HG02840 (cell line): ENCODE data around the gene FBXL7.

Experiments used
- ATAC-seq: cut with Tn5 transposase; IDR thresholded peaks from one replicate; pipeline ENCODE4 v1.9.1; 2021; ENCODE audit warnings: mild to moderate bottlenecking, moderate library complexity, moderate number of reproducible peaks; ENCODE audit not compliant: unreplicated experiment, low FRiP score

FBXL7 gene

GRCh38 chr5:15535938-15536337 is 36.0 kb downstream of the FBXL7 start:
- ATAC-seq, result no peak

- no peak for ATAC-seq
These were observed 38.5 kb downstream of the FBXL7 start for GRCh38 chr5:15538516-15538915.

GRCh38 chr5:15539951-15540350 is 40.0 kb downstream of the FBXL7 start:
- no peak for ATAC-seq

- no peak for ATAC-seq
These were observed 44.1 kb downstream of the FBXL7 start for GRCh38 chr5:15544039-15544438.

GRCh38 chr5:15545082-15545481 is 45.1 kb downstream of the FBXL7 start:
- ATAC-seq, result no peak

DNA sequence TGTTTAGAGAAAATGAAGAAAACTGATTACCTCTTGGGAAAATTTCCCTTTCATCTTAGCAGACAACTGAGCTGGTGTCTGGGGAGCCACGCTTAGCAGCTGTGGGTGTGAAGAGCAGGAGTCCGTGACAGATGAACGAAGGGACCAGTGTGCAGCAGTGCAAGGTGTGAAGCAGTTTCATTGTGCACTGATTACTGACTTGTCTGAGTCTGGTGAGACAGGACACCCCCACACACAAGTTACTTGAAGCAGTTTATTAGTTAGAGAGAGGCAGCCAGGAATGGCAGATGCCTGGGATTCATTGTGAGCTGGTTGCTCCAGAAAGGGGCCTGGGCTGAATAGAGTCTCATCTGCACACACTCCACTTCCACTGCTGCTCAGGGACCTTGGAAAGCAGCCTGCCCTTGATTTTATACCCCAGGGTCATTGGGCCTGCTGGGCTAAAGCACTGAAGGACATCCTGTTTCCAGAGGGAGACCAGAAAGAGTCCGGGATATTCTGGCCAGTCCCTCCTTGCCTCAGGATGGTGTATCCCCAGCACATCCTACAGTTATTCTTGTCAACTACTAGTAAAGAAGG is 47.4 kb downstream of the FBXL7 start:
- ATAC-seq, result no peak

DNA sequence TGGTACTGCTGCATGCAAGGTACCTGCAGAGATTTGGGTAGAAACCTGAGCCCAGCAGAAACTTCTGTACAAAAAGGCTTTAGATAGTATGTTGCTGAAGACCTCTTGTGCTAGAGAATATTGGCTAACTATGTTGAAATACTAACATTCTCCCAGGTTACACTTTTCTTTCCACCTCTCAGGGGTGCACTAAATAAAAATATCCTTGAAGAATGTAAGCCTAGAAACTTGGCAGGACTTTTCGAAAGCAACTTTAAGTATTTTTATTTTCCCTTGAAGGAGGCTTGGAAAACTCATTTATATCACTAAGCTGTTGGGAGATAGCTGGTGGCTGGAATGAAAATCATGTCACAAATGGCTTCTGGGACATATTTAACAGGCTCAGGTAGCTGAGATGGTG is 50.0 kb downstream of the FBXL7 start:
- ATAC-seq, result no peak

GRCh38 chr5:15550502-15551112 is 50.6 kb downstream of the FBXL7 start:
- no peak for ATAC-seq

DNA sequence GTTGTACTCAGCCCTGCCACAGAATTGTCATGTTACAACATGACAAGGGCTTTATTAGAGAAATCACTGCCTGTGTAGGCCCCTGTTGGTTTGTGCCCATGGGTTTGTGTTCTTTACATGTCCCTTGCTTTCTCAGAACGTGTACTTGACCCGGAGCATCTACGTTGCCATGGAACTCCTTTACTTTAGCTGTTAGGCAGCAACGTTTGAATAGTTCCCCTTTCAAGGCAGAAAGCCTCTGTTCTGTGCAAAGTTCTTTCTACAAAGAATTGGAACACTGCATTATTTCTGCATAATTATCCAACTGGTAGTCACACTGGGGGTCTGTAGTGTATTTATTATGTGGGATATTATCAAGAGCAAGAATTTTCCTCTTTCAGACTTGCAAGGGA is 51.1 kb downstream of the FBXL7 start:
- ATAC-seq, result no peak

- no peak for ATAC-seq
These were observed 54.6 kb downstream of the FBXL7 start for GRCh38 chr5:15554542-15554941.

DNA sequence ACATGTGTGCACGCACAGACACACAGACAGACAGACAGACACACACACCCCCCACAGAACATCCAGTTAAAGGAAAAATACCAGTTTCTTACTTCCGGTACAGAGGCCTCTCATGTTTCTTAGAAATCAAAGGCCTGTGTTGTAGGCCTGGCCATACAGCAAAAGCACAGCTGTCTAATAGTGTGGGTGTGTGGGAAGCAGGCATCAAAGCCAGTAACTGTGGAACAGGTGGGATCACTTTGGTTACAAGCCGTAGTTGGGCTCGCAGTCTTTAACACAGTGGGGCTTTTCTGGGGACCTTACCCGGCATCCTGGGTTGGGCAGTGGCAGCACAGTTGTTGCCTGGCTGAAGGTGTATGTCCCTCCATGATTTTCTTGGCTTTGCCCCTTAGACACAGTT is 55.2 kb downstream of the FBXL7 start:
- ATAC-seq, result no peak

GRCh38 chr5:15558240-15558639 is 58.3 kb downstream of the FBXL7 start:
- ATAC-seq, result no peak

GRCh38 chr5:15558681-15559080 is 58.7 kb downstream of the FBXL7 start:
- ATAC-seq, result no peak

- no peak for ATAC-seq
These were observed 60.4 kb downstream of the FBXL7 start for GRCh38 chr5:15560421-15560820.

GRCh38 chr5:15564523-15564922 is 64.5 kb downstream of the FBXL7 start:
- no peak for ATAC-seq

DNA sequence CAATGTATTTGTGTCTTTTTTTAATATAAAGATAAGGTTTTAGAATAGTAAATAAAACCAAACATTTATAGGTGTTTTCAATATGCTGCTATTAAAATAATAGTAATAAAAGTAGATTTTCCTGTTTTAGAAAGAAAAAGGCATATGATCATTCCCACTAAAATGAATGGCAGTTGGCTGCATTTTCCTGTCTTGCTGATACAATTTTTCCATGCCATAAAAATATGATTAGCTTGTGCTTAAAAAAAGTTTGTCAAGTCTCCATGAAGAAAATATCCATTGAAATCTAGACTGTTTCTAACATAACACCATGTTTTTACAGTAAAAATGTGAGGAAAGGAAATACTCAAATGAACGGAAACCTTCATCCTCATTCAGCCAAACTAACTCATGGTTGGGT is 65.0 kb downstream of the FBXL7 start:
- ATAC-seq, result no peak

GRCh38 chr5:15566306-15566705 is 66.3 kb downstream of the FBXL7 start:
- no peak for ATAC-seq

DNA sequence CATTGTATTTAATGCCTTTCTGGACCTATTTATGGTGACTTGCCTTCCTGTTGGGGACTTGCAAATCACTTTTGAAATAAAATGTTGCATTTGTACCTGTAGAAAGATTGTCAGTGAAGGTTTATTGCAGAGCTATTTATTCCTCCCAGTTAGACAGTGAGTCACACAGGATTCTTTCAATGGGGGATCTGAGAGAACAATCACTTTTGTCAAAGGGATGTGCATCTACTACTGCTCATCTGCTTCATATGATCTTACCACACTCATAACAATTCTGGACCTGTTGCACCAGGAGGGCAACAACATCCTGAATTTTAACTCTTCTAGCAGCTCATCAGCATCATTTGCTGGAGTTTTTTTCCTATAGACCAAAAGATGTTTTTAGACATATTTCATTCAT is 66.8 kb downstream of the FBXL7 start:
- ATAC-seq, result no peak

DNA sequence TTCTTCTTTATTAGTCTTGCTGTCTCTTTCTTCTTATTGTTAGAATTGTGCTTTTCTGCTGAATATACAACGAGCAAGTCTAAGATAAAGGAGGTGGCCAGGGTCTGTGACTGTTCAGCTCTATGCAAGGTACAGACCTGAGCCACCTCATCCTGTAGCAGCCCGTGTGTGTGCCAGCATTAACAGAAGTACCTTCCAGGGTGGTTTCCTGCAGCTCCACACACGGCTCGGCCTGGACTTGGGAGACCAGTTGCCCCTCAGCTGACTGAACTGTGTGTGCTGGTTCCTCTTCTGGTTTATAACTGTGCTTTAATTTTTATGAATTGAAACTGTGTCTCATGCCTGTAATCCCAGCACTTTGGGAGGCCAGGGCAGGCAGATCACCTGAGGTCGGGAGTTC is 70.5 kb downstream of the FBXL7 start:
- ATAC-seq, result no peak

- ATAC-seq, result no peak
These were observed 71.1 kb downstream of the FBXL7 start for GRCh38 chr5:15571081-15571480.

GRCh38 chr5:15571618-15572017 is 71.6 kb downstream of the FBXL7 start:
- no peak for ATAC-seq

DNA sequence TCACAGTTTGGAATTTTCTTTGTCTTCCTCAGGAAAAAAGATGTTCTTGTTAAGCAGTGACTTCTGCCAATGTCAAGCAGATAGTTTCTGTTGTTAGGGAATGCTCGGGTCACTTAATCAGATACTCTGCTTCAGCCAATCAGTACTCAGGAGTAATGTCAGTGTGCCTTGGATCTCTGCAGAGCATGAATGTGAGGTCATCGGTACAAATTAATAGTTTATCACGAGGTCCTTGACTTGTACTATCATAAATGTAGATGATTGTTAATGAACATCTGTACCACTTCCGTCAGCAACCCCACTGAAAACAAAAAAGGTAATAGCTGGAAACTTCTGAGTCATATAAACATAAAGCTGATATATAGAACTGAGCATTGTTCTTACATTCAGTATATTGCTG is 73.6 kb downstream of the FBXL7 start:
- ATAC-seq, result no peak

GRCh38 chr5:15574128-15574527 is 74.1 kb downstream of the FBXL7 start:
- ATAC-seq, result no peak
